ENCODE data around the gene CREB3L2.

GRCh38 chr7:138023618-138024342 lies 21.9 kb upstream of the CREB3L2 start:
- TF ChIP-seq POLR2AphosphoS5 (IDR thresholded peaks at IDR 0.05; ENCODE audit: low read depth, low read length) (no peak), POLR2A (IDR thresholded peaks at IDR 0.05; ENCODE audit: borderline replicate concordance, extremely low read depth, insufficient read depth, insufficient read length) (no peak), SIN3A (IDR thresholded peaks at IDR 0.05; ENCODE audit: low read depth) (no peak), CTCF (IDR thresholded peaks at IDR 0.05 in 2 of 3, conservative IDR thresholded peaks at IDR 0.05 in 1 of 3; ENCODE audit: borderline replicate concordance in 1 of 3, insufficient read depth in 1 of 3, low read depth in 2 of 3, low read length in 2 of 3) (no peak), EZH2 (IDR thresholded peaks at IDR 0.05) (no peak), RAD21 (IDR thresholded peaks at IDR 0.05; ENCODE audit: low read depth) (no peak), YY1 (IDR thresholded peaks at IDR 0.05; ENCODE audit: extremely low read depth, insufficient replicate concordance, low read depth, low read length) (no peak), REST (IDR thresholded peaks at IDR 0.05; ENCODE audit: low read depth) (no peak), CEBPB (IDR thresholded peaks at IDR 0.05; ENCODE audit: low read depth) (no peak)

All from HCT116 (cell line).